SK-N-SH treated with all-trans-retinoic acid at 6 μM for 48 hours (cell line): Measurements from ENCODE around the gene FGFBP2.

Source experiments
- ATAC-seq: fragments of 200-7000 bp; cut with Tn5 transposase; 3 replicates; pipeline ENCODE4 v1.9.1; 2020; ENCODE audit warnings: mild to moderate bottlenecking, moderate library complexity
- ARNTL ChIP-seq: fragments of 450-650 bp; formaldehyde crosslinking; IDR thresholded peaks from 2 replicates; pipeline ENCODE4 v1.5.0; 2020; ENCODE audit warnings: low read depth, mild to moderate bottlenecking, moderate library complexity, borderline replicate concordance
- CSDC2 ChIP-seq: fragments of 250-450 bp; sonication (Bioruptor Pico); IDR thresholded peaks from 2 replicates; pipeline ENCODE4 v1.5.0; 2020; ENCODE audit warnings: mild to moderate bottlenecking, moderate library complexity
- ESRRG ChIP-seq: fragments of 250-450 bp; sonication (Bioruptor Pico); IDR thresholded peaks from 2 replicates; pipeline ENCODE4 v1.6.1; 2021; ENCODE audit warnings: mild to moderate bottlenecking
- ISL1 ChIP-seq: fragments of 250-450 bp; sonication (Bioruptor Pico); IDR thresholded peaks from 2 replicates; pipeline ENCODE4 v2.1.2; 2022; ENCODE audit warnings: mild to moderate bottlenecking, moderate library complexity
- OSR1 ChIP-seq: fragments of 250-450 bp; sonication (Bioruptor Pico); IDR thresholded peaks from 2 replicates; pipeline ENCODE4 v1.8.0; 2022; ENCODE audit warnings: moderate library complexity, mild to moderate bottlenecking, inconsistent platforms
- RARB ChIP-seq: fragments of 250-450 bp; sonication (Bioruptor Pico); IDR thresholded peaks from 2 replicates; pipeline ENCODE4 v1.8.0; 2021; ENCODE audit warnings: mild to moderate bottlenecking, moderate library complexity
- SNAI2 ChIP-seq: fragments of 250-450 bp; sonication (Bioruptor Pico); IDR thresholded peaks from 2 replicates; pipeline ENCODE4 v1.5.0; 2020; ENCODE audit warnings: mild to moderate bottlenecking, moderate library complexity
- TCF4 ChIP-seq: fragments of 250-450 bp; sonication (Bioruptor Pico); IDR thresholded peaks from 2 replicates; pipeline ENCODE4 v1.8.0; 2021; ENCODE audit warnings: mild to moderate bottlenecking, moderate library complexity, borderline replicate concordance
- TOX ChIP-seq: fragments of 250-450 bp; sonication (Bioruptor Pico); IDR thresholded peaks from 2 replicates; pipeline ENCODE4 v1.8.0; 2021; ENCODE audit warnings: mild to moderate bottlenecking, moderate library complexity, borderline replicate concordance
- ZC3H10 ChIP-seq: fragments of 250-450 bp; sonication (Bioruptor Pico); IDR thresholded peaks from 2 replicates; pipeline ENCODE4 v1.5.1; 2021; ENCODE audit warnings: mild to moderate bottlenecking, moderate library complexity
- ZFP3 ChIP-seq: fragments of 250-450 bp; sonication (Bioruptor Pico); IDR thresholded peaks from 2 replicates; pipeline ENCODE4 v1.5.0; 2020; ENCODE audit warnings: mild to moderate bottlenecking, moderate library complexity
- ZNF565 ChIP-seq: fragments of 450-650 bp; formaldehyde crosslinking; conservative IDR thresholded peaks from 2 replicates; pipeline ENCODE4 v1.5.0; 2020; ENCODE audit warnings: low read depth, mild to moderate bottlenecking, moderate library complexity
- ZNF70 ChIP-seq: fragments of 450-650 bp; formaldehyde crosslinking; IDR thresholded peaks from 2 replicates; pipeline ENCODE4 v1.5.0; 2020; ENCODE audit warnings: mild to moderate bottlenecking, moderate library complexity
- ZNF8 ChIP-seq: fragments of 450-650 bp; formaldehyde crosslinking; IDR thresholded peaks from 2 replicates; pipeline ENCODE4 v1.5.0; 2020; ENCODE audit warnings: mild to moderate bottlenecking, moderate library complexity
- TF ChIP-seq, protein P1 (sequence below): fragments of 250-450 bp; sonication (Bioruptor Pico); IDR thresholded peaks from 2 replicates; pipeline ENCODE4 v1.5.0; 2020; ENCODE audit warnings: mild to moderate bottlenecking, moderate library complexity
- TF ChIP-seq, protein P2 (sequence below): fragments of 250-450 bp; sonication (Bioruptor Pico); IDR thresholded peaks from 2 replicates; pipeline ENCODE4 v1.5.1; 2021; ENCODE audit warnings: mild to moderate bottlenecking, moderate library complexity

Gene FGFBP2

DNA sequence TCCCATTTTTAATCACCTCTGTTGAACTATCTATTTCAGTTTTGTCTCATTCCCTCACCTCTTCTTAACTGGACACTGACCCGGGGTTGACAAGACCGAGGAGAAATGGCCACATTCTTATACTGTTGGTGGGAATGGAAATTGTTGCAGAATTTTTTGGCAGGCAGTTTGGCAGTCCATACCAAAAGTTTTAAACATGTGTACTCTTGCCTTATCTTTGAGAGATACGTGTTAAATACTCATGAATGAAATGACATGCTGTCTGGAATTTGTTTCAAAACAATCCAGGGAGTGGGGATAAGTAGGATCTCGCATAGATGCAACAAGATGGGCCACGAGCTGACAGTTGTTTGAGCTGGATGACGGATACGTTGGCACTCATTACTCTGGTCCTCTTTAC is 36.5 kb downstream of the FGFBP2 start:
- TF ChIP-seq SNAI2 (CRISPR knock-in tag) = no peak
- no peak for TF ChIP-seq ZFP3 (CRISPR knock-in tag)
- TF ChIP-seq, protein P1, sequence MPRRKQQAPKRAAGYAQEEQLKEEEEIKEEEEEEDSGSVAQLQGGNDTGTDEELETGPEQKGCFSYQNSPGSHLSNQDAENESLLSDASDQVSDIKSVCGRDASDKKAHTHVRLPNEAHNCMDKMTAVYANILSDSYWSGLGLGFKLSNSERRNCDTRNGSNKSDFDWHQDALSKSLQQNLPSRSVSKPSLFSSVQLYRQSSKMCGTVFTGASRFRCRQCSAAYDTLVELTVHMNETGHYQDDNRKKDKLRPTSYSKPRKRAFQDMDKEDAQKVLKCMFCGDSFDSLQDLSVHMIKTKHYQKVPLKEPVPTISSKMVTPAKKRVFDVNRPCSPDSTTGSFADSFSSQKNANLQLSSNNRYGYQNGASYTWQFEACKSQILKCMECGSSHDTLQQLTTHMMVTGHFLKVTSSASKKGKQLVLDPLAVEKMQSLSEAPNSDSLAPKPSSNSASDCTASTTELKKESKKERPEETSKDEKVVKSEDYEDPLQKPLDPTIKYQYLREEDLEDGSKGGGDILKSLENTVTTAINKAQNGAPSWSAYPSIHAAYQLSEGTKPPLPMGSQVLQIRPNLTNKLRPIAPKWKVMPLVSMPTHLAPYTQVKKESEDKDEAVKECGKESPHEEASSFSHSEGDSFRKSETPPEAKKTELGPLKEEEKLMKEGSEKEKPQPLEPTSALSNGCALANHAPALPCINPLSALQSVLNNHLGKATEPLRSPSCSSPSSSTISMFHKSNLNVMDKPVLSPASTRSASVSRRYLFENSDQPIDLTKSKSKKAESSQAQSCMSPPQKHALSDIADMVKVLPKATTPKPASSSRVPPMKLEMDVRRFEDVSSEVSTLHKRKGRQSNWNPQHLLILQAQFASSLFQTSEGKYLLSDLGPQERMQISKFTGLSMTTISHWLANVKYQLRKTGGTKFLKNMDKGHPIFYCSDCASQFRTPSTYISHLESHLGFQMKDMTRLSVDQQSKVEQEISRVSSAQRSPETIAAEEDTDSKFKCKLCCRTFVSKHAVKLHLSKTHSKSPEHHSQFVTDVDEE (CRISPR knock-in tag) = no peak
- ATAC-seq = no peak

DNA sequence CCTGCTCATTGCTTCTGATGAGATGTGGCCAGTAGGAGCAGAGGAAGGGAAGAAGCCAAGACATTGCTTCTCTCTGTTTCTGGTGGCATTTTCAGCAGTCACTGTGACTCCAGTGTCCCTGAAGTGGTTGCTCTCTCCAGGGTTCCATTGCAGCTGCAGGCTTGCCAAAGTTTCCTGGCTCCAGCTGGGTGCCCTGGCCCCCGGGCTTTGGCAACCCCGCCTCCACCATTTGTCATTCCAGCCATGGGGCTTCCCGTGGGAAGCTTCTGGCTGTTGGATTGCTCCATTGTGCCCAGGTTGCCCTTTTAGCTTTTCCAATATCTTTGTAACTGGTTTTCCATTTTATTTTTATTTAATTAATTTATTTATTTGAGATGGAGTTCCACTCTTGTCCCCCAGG is 37.1 kb downstream of the FGFBP2 start:
- TF ChIP-seq, protein P2, sequence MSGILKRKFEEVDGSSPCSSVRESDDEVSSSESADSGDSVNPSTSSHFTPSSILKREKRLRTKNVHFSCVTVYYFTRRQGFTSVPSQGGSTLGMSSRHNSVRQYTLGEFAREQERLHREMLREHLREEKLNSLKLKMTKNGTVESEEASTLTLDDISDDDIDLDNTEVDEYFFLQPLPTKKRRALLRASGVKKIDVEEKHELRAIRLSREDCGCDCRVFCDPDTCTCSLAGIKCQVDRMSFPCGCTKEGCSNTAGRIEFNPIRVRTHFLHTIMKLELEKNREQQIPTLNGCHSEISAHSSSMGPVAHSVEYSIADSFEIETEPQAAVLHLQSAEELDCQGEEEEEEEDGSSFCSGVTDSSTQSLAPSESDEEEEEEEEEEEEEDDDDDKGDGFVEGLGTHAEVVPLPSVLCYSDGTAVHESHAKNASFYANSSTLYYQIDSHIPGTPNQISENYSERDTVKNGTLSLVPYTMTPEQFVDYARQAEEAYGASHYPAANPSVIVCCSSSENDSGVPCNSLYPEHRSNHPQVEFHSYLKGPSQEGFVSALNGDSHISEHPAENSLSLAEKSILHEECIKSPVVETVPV (CRISPR knock-in tag) = no peak
- no peak for TF ChIP-seq SNAI2 (CRISPR knock-in tag)
- ATAC-seq = no peak

DNA sequence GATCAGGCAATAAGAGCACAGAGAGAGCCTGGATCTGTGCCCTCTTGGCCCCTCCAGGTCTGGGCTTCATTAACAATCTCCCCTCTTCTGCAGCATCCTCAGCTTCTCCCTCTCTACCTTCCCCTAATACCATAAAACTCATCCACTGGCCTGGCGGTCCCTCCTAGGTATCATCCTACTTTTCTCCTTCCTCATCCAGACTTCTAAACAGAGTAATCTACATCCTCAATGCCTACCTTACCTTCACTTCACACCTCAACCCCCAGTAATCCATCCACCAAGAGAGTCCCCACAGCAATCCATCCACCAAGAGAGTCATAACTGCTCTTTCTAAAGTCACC is 41.4 kb downstream of the FGFBP2 start:
- peak; percentile 40; the same call in 2 of the 3 replicates for ATAC-seq
- TF ChIP-seq SNAI2 (CRISPR knock-in tag) (no peak), ZNF565 (CRISPR knock-in tag) (no peak), ZC3H10 (CRISPR knock-in tag) (no peak)

DNA sequence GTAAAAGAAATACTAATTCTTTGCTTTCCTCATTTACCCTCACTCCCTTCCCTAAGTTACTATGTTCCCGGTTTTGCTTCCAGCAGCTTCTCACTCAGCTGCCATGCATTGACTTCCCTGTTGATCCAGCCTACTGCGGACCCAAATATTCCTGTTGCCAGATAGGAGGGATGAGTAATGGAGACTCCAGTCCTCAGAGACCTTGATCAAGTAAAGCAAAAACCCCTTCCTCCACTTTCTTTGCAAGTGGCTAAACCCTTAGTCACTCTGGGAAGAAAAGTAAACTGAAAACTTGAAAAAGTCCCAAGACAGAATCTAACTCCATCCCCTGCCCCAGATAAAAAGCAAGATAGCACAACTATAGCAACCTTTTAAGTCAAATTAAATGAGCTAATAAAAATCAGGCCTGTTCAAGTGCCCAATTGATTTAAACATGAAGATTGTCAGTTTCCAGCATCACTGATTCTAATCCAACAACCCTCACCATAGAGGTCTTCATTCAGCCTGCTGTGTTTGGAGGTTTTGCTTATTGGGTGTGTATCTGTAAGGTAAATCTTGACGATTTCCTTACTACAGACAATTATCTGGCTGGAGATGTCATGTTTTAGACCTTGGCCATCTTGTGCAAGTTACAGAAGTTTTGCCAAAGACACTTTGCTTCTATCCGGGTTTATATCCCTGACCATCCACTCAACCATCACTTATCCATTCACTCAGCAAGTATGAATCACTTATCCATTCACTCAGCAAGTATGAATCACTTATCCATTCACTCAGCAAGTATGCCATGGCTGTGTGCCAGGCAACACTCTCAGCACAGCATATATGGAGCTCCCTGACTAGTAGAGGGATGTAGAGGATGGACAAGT is 42.0 kb downstream of the FGFBP2 start:
- TF ChIP-seq ZNF70 (CRISPR knock-in tag) = no peak
- TF ChIP-seq OSR1 (CRISPR knock-in tag) = no peak
- TF ChIP-seq ZNF8 = no peak
- no peak for TF ChIP-seq ARNTL (CRISPR knock-in tag)
- no peak for TF ChIP-seq TCF4 (CRISPR knock-in tag)
- TF ChIP-seq ZNF565 (CRISPR knock-in tag) = no peak
- no peak for TF ChIP-seq RARB (CRISPR knock-in tag)
- TF ChIP-seq ISL1 = peak; percentile 91
- no peak for TF ChIP-seq ESRRG (CRISPR knock-in tag)
- peak; percentile 32; the same call in 1 of the 2 replicates for TF ChIP-seq ZFP3 (CRISPR knock-in tag)
- TF ChIP-seq CSDC2 (CRISPR knock-in tag) = peak; percentile 22; the same call in 1 of the 2 replicates
- no peak; the same call in 1 of the 2 replicates for TF ChIP-seq TOX
- TF ChIP-seq, protein P1 (CRISPR knock-in tag) = no peak
- TF ChIP-seq ZC3H10 (CRISPR knock-in tag) = 0 out of 2 replicates have a peak, but pooled peaks have one; percentile 16

DNA sequence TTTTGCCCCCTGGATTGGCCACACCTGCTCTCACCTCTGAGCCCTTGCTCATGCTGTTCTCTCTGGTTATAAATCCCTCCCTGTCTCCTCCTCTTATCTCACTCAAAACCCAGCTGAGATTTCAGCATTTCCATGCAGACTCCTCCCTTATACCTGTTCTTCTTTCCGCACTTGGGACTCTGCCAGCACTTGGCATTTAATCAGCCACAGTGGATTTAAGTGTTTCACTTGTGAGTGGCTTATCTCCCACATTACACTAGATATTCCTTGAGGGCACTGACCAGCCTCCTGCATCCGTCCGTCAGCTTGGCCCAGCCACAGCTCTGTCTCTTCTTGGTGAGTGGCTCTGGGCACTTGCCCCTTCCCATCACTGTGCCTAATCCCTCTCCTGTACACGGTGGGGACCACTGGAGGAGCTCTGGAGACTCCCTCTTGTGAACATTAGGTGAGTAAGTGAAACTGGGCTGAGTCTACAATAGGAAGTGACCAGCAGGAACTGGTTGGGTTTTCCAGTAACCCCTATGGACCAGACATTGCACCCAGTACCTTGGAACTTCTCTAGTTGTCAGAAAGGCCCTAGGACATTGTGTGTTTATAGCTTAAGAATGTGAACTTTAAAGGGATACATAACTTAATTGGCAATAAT is 44.4 kb downstream of the FGFBP2 start:
- no peak for TF ChIP-seq OSR1 (CRISPR knock-in tag)
- TF ChIP-seq TOX = no peak
- TF ChIP-seq, protein P2 (CRISPR knock-in tag) = no peak
- no peak for ATAC-seq

More for the DNA sequence above, 42.0 kb downstream of the FGFBP2 start:
- ATAC-seq = peak; percentile 96
